Measurements from ENCODE around the gene MARK4. TPM values are rescaled to one million over a fixed set of nuclear protein-coding genes. Genes with fewer than 3 reads are reported as not detected.

Gene MARK4
- total RNA-seq, 8 experiments from 2014 or later = 9.1 to 40.6 (median 14.8) TPM

DNA sequence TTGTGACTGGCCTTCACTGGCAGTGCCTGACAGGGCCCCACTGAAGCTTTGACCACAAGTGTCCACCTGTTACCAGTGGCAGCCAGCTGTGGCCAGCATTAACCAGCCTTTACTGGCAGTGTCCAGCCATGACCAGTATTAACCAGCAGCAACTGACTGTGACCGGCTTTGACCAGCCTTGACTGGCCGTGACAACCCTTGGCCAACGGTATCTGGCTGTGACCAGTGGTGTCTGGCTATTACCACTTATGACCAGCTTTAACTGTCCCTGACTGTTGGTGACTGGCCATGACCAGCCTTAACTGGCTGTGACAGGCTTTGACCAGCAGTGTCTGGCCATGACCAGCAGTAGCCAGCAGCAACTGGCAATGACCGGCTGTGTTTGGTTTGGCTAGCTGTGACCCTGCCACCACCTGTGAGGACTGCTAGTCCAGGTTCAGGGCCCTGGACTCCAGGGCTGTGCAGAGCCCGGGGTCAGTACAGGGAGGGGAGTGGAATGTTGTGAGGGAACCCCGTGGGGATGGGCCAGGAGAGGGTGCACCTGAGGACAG is 39.4 kb downstream of the MARK4 start:
- in situ Hi-C loops (cut with MboI; ENCODE audit: low pct_unique_long_range_greater_than_20kb in 2 of 9, low sequenced_read_pairs in 9 of 9, unreplicated experiment in 9 of 9) = no loop called here
- H3K4me3 ChIP-seq = no peak overlapping the region
- peaks cover 4 to 8% of the 10 kb centered on the region in 2 donors for H3K4me1 ChIP-seq (replicated peaks in 1 of 2)
- no peak overlapping the region for H3K27ac ChIP-seq
- WGBS, 10 experiments = 83 to 100% (median 100%) methylated on average over 2 to 5 of the region's 6 CpGs; no CpG with 5 or more reads in 7 of the 10 experiments
- ATAC-seq (replicated peaks in 6 of 8) = peak in 2 of 8 experiments; percentile 13 to 16

- no peak overlapping the region for H3K4me3 ChIP-seq
- no peak overlapping the region for H3K27ac ChIP-seq
- 89 to 100% (median 96%) methylated on average over 1 of the region's 1 CpG; no CpG with 5 or more reads in 6 of the 10 experiments for WGBS, 10 experiments
- peaks cover 4 to 8% of the 10 kb centered on the region in 2 donors for H3K4me1 ChIP-seq (replicated peaks in 1 of 2)
- in situ Hi-C loops (cut with MboI; ENCODE audit: low pct_unique_long_range_greater_than_20kb in 2 of 9, low sequenced_read_pairs in 9 of 9, unreplicated experiment in 9 of 9) = no loop called here
- ATAC-seq (replicated peaks in 6 of 8) = no peak
Observed at GRCh38 chr19:45291834-45292233, 40.8 kb downstream of the MARK4 start.

DNA sequence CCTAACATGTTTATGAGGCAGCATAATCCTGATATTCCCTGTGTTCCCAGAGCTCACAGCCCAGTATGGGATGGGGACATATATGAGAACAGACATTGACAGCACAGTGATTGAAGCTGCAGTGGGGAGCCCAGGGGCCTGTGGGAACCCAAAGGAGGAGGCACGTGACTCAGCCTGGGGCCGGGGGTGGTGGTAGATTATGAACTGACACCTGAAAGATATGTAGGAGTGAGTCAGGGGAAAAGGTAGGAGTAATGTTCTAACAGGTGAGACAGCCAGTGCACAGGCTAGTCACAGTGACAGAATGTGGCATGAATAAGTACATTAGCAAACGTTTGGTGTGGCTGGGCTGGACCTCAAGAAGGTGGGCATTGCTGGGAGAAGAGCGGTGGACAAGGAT is 42.6 kb downstream of the MARK4 start:
- peaks cover 4 to 8% of the 10 kb centered on the region in 2 donors for H3K4me1 ChIP-seq (replicated peaks in 1 of 2)
- WGBS, 10 experiments = 40 to 92% (median 81%) methylated on average over 1 to 4 of the region's 4 CpGs; no CpG with 5 or more reads in 5 of the 10 experiments
- no peak overlapping the region for H3K4me3 ChIP-seq
- in situ Hi-C loops (cut with MboI; ENCODE audit: low pct_unique_long_range_greater_than_20kb in 2 of 9, low sequenced_read_pairs in 9 of 9, unreplicated experiment in 9 of 9) = no loop called here
- H3K27ac ChIP-seq = no peak overlapping the region
- no peak for ATAC-seq (replicated peaks in 6 of 8)

DNA sequence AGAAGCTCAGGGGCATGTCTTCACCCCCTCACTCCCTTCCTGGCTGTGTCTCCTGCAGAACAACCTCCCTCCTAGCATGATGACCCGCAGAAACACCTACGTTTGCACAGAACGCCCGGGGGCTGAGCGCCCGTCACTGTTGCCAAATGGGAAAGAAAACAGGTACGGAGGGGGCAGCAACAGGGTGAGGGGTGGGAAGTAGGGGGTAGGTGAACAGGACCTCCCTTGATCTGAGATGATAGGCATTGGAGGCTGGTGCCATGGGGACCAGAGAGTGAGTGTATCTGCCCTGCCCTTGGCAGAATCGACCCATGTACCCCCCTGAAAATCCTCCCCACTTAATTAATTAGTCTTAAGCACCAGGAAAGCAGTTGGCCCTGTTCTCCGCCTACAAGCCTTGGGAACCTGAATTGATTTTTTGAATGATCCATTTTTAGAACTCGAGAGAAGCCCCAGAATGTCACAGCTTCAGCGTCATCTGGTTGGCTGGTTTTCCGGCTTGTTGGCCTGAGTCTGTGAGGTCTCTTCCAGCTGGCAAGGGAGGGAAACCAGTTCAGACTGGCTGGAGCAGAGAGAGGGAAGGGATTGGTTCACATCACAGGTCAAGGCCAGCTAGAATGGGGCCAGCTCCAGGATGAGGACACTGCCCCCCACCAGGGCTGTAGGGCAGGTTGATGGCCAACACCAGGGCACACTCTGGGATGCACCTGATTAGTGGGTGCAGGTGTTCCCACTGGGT is 43.4 kb downstream of the MARK4 start:
- Histone ChIP-seq H3K4me1 (replicated peaks in 1 of 2) (peaks cover 4 to 8% of the 10 kb centered on the region in 2 donors), H3K4me3 (no peak overlapping the region), H3K27ac (peak overlapping the region; percentile 52 to 70)
- in situ Hi-C loops (cut with MboI; ENCODE audit: low pct_unique_long_range_greater_than_20kb in 2 of 9, low sequenced_read_pairs in 9 of 9, unreplicated experiment in 9 of 9) = no loop called here
- ATAC-seq (replicated peaks in 6 of 8) = peak in 3 of 8 experiments; percentile 70 to 85 (median 81)
- 0 to 100% (median 60%) methylated on average over 1 to 5 of the region's 12 CpGs; no CpG with 5 or more reads in 3 of the 10 experiments for WGBS, 10 experiments

- Histone ChIP-seq H3K27ac (no peak overlapping the region), H3K4me3 (no peak overlapping the region), H3K4me1 (replicated peaks in 1 of 2) (peaks cover 4 to 8% of the 10 kb centered on the region in 2 donors)
- in situ Hi-C loops (cut with MboI; ENCODE audit: low pct_unique_long_range_greater_than_20kb in 2 of 9, low sequenced_read_pairs in 9 of 9, unreplicated experiment in 9 of 9) = no loop called here
- no peak for ATAC-seq (replicated peaks in 6 of 8)
Observed at GRCh38 chr19:45295873-45296272, 44.8 kb downstream of the MARK4 start.

DNA sequence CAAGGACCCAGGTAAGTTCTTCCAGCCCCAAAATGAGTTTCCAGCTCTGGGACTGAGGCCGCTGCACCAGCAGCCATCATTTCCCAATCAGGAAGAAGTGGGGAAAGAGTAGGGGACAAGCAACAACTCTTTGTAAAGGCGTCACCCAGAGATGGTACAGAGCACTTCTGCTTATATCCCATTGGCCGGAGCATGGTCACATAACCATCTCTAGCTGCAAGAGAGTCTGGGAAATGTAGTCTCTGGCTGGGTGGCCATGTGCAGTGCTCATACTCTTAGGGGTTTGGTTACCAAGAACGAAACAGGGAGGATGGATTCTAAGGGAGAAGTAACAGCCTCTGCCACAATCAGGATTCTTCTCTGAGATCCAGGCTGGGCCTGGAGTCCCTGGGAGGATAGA is 45.3 kb downstream of the MARK4 start:
- peaks cover 4 to 8% of the 10 kb centered on the region in 2 donors for H3K4me1 ChIP-seq (replicated peaks in 1 of 2)
- in situ Hi-C loops (cut with MboI; ENCODE audit: low pct_unique_long_range_greater_than_20kb in 2 of 9, low sequenced_read_pairs in 9 of 9, unreplicated experiment in 9 of 9) = no loop called here
- H3K4me3 ChIP-seq = no peak overlapping the region
- no peak for ATAC-seq (replicated peaks in 6 of 8)
- 80 to 100% (median 88%) methylated on average over 1 to 4 of the region's 4 CpGs; no CpG with 5 or more reads in 1 of the 10 experiments for WGBS, 10 experiments
- H3K27ac ChIP-seq = no peak overlapping the region

DNA sequence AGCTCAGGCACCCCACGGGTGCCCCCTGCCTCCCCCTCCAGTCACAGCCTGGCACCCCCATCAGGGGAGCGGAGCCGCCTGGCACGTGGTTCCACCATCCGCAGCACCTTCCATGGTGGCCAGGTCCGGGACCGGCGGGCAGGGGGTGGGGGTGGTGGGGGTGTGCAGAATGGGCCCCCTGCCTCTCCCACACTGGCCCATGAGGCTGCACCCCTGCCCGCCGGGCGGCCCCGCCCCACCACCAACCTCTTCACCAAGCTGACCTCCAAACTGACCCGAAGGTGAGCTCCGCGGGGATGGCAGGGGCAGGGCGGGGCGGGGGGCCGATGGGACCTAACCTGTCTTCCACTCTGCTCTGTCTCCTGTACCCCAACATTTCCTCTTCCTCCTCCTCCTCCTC is 46.6 kb downstream of the MARK4 start:
- in situ Hi-C loops (cut with MboI; ENCODE audit: low pct_unique_long_range_greater_than_20kb in 2 of 9, low sequenced_read_pairs in 9 of 9, unreplicated experiment in 9 of 9) = no loop called here

GRCh38 chr19:45298264-45298663 is 47.2 kb downstream of the MARK4 start:
- in situ Hi-C loops (cut with MboI; ENCODE audit: low pct_unique_long_range_greater_than_20kb in 2 of 9, low sequenced_read_pairs in 9 of 9, unreplicated experiment in 9 of 9) = no loop called here
- Histone ChIP-seq H3K27ac (no peak overlapping the region), H3K4me1 (replicated peaks in 1 of 2) (peaks cover 4 to 8% of the 10 kb centered on the region in 2 donors), H3K4me3 (no peak overlapping the region)
- no peak for ATAC-seq (replicated peaks in 6 of 8)
- 79 to 100% (median 97%) methylated on average over 1 to 3 of the region's 5 CpGs; no CpG with 5 or more reads in 4 of the 10 experiments for WGBS, 10 experiments

More for the DNA sequence above, 46.6 kb downstream of the MARK4 start:
- no CpG with 5 or more reads among the region's 18 CpGs for WGBS, 10 experiments
- ATAC-seq (replicated peaks in 6 of 8) = no peak
- peaks cover 4 to 8% of the 10 kb centered on the region in 2 donors for H3K4me1 ChIP-seq (replicated peaks in 1 of 2)
- no peak overlapping the region for H3K27ac ChIP-seq
- no peak overlapping the region for H3K4me3 ChIP-seq

- in situ Hi-C loops (cut with MboI; ENCODE audit: low pct_unique_long_range_greater_than_20kb in 2 of 9, low sequenced_read_pairs in 9 of 9, unreplicated experiment in 9 of 9) = no loop called here
- WGBS, 10 experiments = 100% methylated on average over 1 to 2 of the region's 6 CpGs; no CpG with 5 or more reads in 7 of the 10 experiments
- no peak overlapping the region for H3K4me3 ChIP-seq
- peaks cover 0 to 2% of the 10 kb centered on the region in 2 donors for H3K4me1 ChIP-seq (replicated peaks in 1 of 2)
- H3K27ac ChIP-seq = no peak overlapping the region
- ATAC-seq (replicated peaks in 6 of 8) = no peak
Observed at GRCh38 chr19:45299719-45300118, 48.6 kb downstream of the MARK4 start.

DNA sequence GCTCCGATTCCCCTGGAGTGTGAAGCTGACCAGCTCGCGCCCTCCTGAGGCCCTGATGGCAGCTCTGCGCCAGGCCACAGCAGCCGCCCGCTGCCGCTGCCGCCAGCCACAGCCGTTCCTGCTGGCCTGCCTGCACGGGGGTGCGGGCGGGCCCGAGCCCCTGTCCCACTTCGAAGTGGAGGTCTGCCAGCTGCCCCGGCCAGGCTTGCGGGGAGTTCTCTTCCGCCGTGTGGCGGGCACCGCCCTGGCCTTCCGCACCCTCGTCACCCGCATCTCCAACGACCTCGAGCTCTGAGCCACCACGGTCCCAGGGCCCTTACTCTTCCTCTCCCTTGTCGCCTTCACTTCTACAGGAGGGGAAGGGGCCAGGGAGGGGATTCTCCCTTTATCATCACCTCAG is 51.3 kb downstream of the MARK4 start:
- Histone ChIP-seq H3K27ac (no peak overlapping the region), H3K4me1 (replicated peaks in 1 of 2) (no peaks in the 10 kb centered on the region), H3K4me3 (no peak overlapping the region)
- ATAC-seq (replicated peaks in 6 of 8) = no peak
- in situ Hi-C loops (cut with MboI; ENCODE audit: low pct_unique_long_range_greater_than_20kb in 2 of 9, low sequenced_read_pairs in 9 of 9, unreplicated experiment in 9 of 9) = no loop called here
- WGBS, 10 experiments = 86 to 100% (median 99%) methylated on average over 1 to 10 of the region's 27 CpGs; no CpG with 5 or more reads in 6 of the 10 experiments

DNA sequence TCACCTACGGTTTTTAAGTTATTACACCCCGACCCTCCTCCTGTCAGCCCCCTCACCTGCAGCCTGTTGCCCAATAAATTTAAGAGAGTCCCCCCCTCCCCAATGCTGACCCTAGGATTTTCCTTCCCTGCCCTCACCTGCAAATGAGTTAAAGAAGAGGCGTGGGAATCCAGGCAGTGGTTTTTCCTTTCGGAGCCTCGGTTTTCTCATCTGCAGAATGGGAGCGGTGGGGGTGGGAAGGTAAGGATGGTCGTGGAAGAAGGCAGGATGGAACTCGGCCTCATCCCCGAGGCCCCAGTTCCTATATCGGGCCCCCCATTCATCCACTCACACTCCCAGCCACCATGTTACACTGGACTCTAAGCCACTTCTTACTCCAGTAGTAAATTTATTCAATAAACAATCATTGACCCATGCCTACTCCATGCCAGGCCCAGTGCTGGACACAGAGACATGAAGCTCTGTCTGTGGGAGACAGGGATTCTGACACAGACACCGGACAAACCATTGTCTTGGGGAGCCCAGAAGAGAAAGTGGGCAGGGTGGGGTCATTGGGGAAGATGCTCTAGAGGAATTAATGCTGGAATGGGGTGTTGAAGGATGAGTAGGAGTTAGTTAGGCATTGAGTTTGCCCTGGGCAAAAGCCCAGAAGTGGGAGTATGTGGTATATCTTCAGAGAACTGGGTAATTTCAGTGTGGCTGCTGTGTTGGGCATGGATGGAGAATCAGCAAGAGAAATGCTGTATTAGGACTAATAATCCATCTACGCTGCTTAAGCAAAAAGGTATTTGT is 52.4 kb downstream of the MARK4 start:
- Histone ChIP-seq H3K27ac (no peak overlapping the region), H3K4me3 (no peak overlapping the region), H3K4me1 (replicated peaks in 1 of 2) (no peaks in the 10 kb centered on the region)
- 72 to 100% (median 95%) methylated on average over 1 to 5 of the region's 12 CpGs; no CpG with 5 or more reads in 2 of the 10 experiments for WGBS, 10 experiments
- ATAC-seq (replicated peaks in 6 of 8) = no peak
- in situ Hi-C loops (cut with MboI; ENCODE audit: low pct_unique_long_range_greater_than_20kb in 2 of 9, low sequenced_read_pairs in 9 of 9, unreplicated experiment in 9 of 9) = no loop called here

- in situ Hi-C loops (cut with MboI; ENCODE audit: low pct_unique_long_range_greater_than_20kb in 2 of 9, low sequenced_read_pairs in 9 of 9, unreplicated experiment in 9 of 9) = no loop called here
- ATAC-seq (replicated peaks in 6 of 8) = peak in 1 of 8 experiments; percentile 16
- H3K4me1 ChIP-seq (replicated peaks in 1 of 2) = no peaks in the 10 kb centered on the region
- H3K27ac ChIP-seq = no peak overlapping the region
- H3K4me3 ChIP-seq = no peak overlapping the region
- 0 to 100% (median 83%) methylated on average over 1 to 2 of the region's 4 CpGs; no CpG with 5 or more reads in 3 of the 10 experiments for WGBS, 10 experiments
Observed at GRCh38 chr19:45304141-45304926, 53.3 kb downstream of the MARK4 start.

All from motor neuron (in vitro differentiated cells).